HCT116 (cell line): ENCODE data around the gene METTL6. TPM values are rescaled to one million over a fixed set of nuclear protein-coding genes. Genes with fewer than 3 reads are reported as not detected.

Source experiments
- ATAC-seq: fragments of 200-7000 bp; cut with Tn5 transposase; 2 replicates; pipeline ENCODE4 v1.9.1; 2020; ENCODE audit warnings: mild to moderate bottlenecking, moderate library complexity
- BruUV-seq: library from RNA; stranded (reverse); fragments of 400-500 nt; replicated peaks from 2 replicates; lab custom pipeline; 2021; lab: Mats Ljungman, UMichigan
- CTCF ChIA-PET: fragments of 300-600 bp; sonication (Branson Sonifier 250); formaldehyde crosslinking; loops from one replicate; lab custom pipeline; 2021; ENCODE audit warnings: antibody characterized with exemption; lab: Charles Lee
- POLR2A ChIA-PET: fragments of 300-600, 350-600 bp; sonication (Branson Sonifier 250); formaldehyde crosslinking; loops from one replicate; lab custom pipeline; 2021; ENCODE audit warnings: antibody characterized with exemption; lab: Charles Lee
- RAD21 ChIA-PET, 2 experiments: fragments of 300-600 bp; sonication (Branson Sonifier 250); formaldehyde crosslinking; loops; one replicate each; lab custom pipeline; 2023; ENCODE audit warnings: low total read pairs in 2 of 2; ENCODE audit not compliant: uncharacterized antibody in 2 of 2, unreplicated experiment in 2 of 2, low non-redundant PET in 1 of 2; lab: Charles Lee
- DNase-seq: peaks from one replicate; pipeline ENCODE4 v3.0.0-alpha.2; 2010; ENCODE audit warnings: low read depth, low spot score
- H2AFZ ChIP-seq: fragments of 200-600 bp; shearing (Covaris generic), sonication (generic); 2 replicates; pipeline ENCODE4 v1.6.1; 2017; ENCODE audit warnings: low read depth, mixed run types, mixed read lengths, antibody characterized with exemption, low read length; ENCODE audit not compliant: poor library complexity, severe bottlenecking
- H3K27ac ChIP-seq: 2 replicates; pipeline ENCODE4 v1.5.1; 2012; ENCODE audit warnings: low read depth, low read length
- H3K27me3 ChIP-seq: fragments of 200-600 bp; sonication (generic); 2 replicates; pipeline ENCODE4 v1.6.1; 2016; ENCODE audit warnings: mixed run types, low read length, mixed read lengths; ENCODE audit not compliant: insufficient read depth
- H3K36me3 ChIP-seq, 2 experiments: fragments of 200-500 bp in 1 of 2; fragments of 200-600 bp in 1 of 2; sonication (Bioruptor generic) in 1 of 2; sonication (generic) in 1 of 2; 2 replicates each; pipeline versions ENCODE4 v1.5.1 to v1.6.1; 2014 to 2016; ENCODE audit warnings: low read length in 2 of 2, inconsistent platforms in 1 of 2, mixed read lengths in 1 of 2, mixed run types in 1 of 2; ENCODE audit not compliant: insufficient read depth in 2 of 2, control insufficient read depth in 1 of 2
- H3K4me1 ChIP-seq, 2 experiments: fragments of 200-600 bp in 1 of 2; sonication (generic) in 1 of 2; 2 replicates each; pipeline versions ENCODE4 v1.5.1 to v1.6.1; 2012 to 2017; ENCODE audit warnings: low read length in 2 of 2, inconsistent platforms in 1 of 2, mild to moderate bottlenecking in 1 of 2, mixed read lengths in 1 of 2, mixed run types in 1 of 2, moderate library complexity in 1 of 2; ENCODE audit not compliant: insufficient read depth in 2 of 2, control insufficient read depth in 1 of 2
- H3K4me2 ChIP-seq: fragments of 200-600 bp; sonication (generic); 2 replicates; pipeline ENCODE4 v1.6.1; 2017; ENCODE audit warnings: mixed run types, low read length, mixed read lengths
- H3K4me3 ChIP-seq, 2 experiments: fragments of 200-600 bp in 1 of 2; sonication (generic) in 1 of 2; replicated peaks in 1 of 2; 2 replicates each; pipeline ENCODE4 v1.5.1; 2011 to 2016; ENCODE audit warnings: low read length in 2 of 2, control low read depth in 1 of 2, low read depth in 1 of 2, mild to moderate bottlenecking in 1 of 2, mixed read lengths in 1 of 2, mixed run types in 1 of 2
- H3K79me2 ChIP-seq: fragments of 200-600 bp; sonication (generic); 2 replicates; pipeline ENCODE4 v1.6.1; 2017; ENCODE audit warnings: mild to moderate bottlenecking, mixed run types, low read length, moderate library complexity, mixed read lengths; ENCODE audit not compliant: insufficient read depth
- H3K9ac ChIP-seq: fragments of 200-600 bp; sonication (generic); 2 replicates; pipeline ENCODE4 v1.6.1; 2016; ENCODE audit warnings: low read length, mixed read lengths
- H3K9me2 ChIP-seq: fragments of 200-600 bp; sonication (generic), shearing (Covaris generic); 2 replicates; pipeline ENCODE4 v1.6.1; 2017; ENCODE audit warnings: mixed run types, mild to moderate bottlenecking, moderate library complexity; ENCODE audit not compliant: insufficient read depth
- H3K9me3 ChIP-seq, 2 experiments: fragments of 200-500 bp in 1 of 2; fragments of 200-600 bp in 1 of 2; sonication (Bioruptor generic) in 1 of 2; sonication (generic) in 1 of 2; 2 replicates each; pipeline ENCODE4 v1.6.1; 2014 to 2017; ENCODE audit warnings: low read length in 2 of 2, mixed read lengths in 2 of 2, inconsistent platforms in 1 of 2, low read depth in 1 of 2, mild to moderate bottlenecking in 1 of 2, mixed run types in 1 of 2, moderate library complexity in 1 of 2; ENCODE audit not compliant: control insufficient read depth in 1 of 2, insufficient read depth in 1 of 2
- H4K20me1 ChIP-seq: fragments of 200-600 bp; sonication (generic), shearing (Covaris generic); 2 replicates; pipeline ENCODE4 v1.6.1; 2017; ENCODE audit warnings: mixed run types, mild to moderate bottlenecking, moderate library complexity; ENCODE audit not compliant: insufficient read depth
- CBX3 ChIP-seq: IDR thresholded peaks from 2 replicates; pipeline ENCODE4 v1.6.1; 2012; ENCODE audit warnings: low read depth
- CEBPB ChIP-seq: IDR thresholded peaks from 2 replicates; pipeline ENCODE4 v1.6.1; 2012; ENCODE audit warnings: low read depth
- EGR1 ChIP-seq: IDR thresholded peaks from 2 replicates; pipeline ENCODE4 v1.6.1; 2012; ENCODE audit warnings: low read depth
- EZH2phosphoT487 ChIP-seq: fragments of 200-600 bp; IDR thresholded peaks from 2 replicates; pipeline ENCODE4 v1.6.1; 2018; ENCODE audit warnings: antibody characterized with exemption, borderline replicate concordance
- FOSL1 ChIP-seq: IDR thresholded peaks from 2 replicates; pipeline ENCODE4 v1.6.1; 2012; ENCODE audit warnings: low read depth
- JUND ChIP-seq: IDR thresholded peaks from 2 replicates; pipeline ENCODE4 v1.6.1; 2012
- MAX ChIP-seq: IDR thresholded peaks from 2 replicates; pipeline ENCODE4 v1.6.1; 2012
- POLR2A ChIP-seq: IDR thresholded peaks from 2 replicates; pipeline ENCODE4 v1.7.0; 2011; ENCODE audit warnings: borderline replicate concordance; ENCODE audit not compliant: insufficient read depth, insufficient read length; ENCODE audit errors: extremely low read depth
- RAD21 ChIP-seq: IDR thresholded peaks from 2 replicates; pipeline ENCODE4 v1.6.1; 2012; ENCODE audit warnings: low read depth, mild to moderate bottlenecking
- SIN3A ChIP-seq: IDR thresholded peaks from 2 replicates; pipeline ENCODE4 v1.6.1; 2012; ENCODE audit warnings: low read depth
- SP1 ChIP-seq: IDR thresholded peaks from 2 replicates; pipeline ENCODE4 v1.6.1; 2012; ENCODE audit warnings: low read depth
- SRF ChIP-seq: IDR thresholded peaks from 2 replicates; pipeline ENCODE4 v1.6.1; 2012; ENCODE audit warnings: low read depth
- TCF7L2 ChIP-seq: IDR thresholded peaks from 2 replicates; pipeline ENCODE4 v1.7.0; 2011; ENCODE audit warnings: borderline replicate concordance, inconsistent platforms; ENCODE audit not compliant: insufficient read depth, insufficient read length; ENCODE audit errors: extremely low read depth
- YY1 ChIP-seq: IDR thresholded peaks from 2 replicates; pipeline ENCODE4 v1.6.1; 2011; ENCODE audit warnings: low read length, low read depth, moderate library complexity, mild to moderate bottlenecking; ENCODE audit not compliant: insufficient replicate concordance; ENCODE audit errors: extremely low read depth
- ZNF274 ChIP-seq: fragments of 200-500 bp; sonication (Bioruptor generic); IDR thresholded peaks from 2 replicates; pipeline ENCODE4 v1.6.1; 2014; ENCODE audit warnings: mild to moderate bottlenecking, low read depth, low read length, inconsistent platforms
- intact Hi-C: fragments of 100-400 bp; cut with micrococcal nuclease; formaldehyde crosslinking; loops from 2 replicates; pipeline ENCODE4 v1.10.0; 2022
- total RNA-seq: library from RNA; stranded (reverse); gene quantifications from one replicate; pipeline ENCODE4 v1.2.1, GENCODE V29; 2021; ENCODE audit not compliant: unreplicated experiment
- TF ChIP-seq, protein P1 (sequence below): IDR thresholded peaks from 2 replicates; pipeline ENCODE4 v1.6.1; 2011; ENCODE audit warnings: mild to moderate bottlenecking, low read length, moderate library complexity; ENCODE audit not compliant: insufficient replicate concordance; ENCODE audit errors: extremely low read depth
- TF ChIP-seq, protein P2 (sequence below): IDR thresholded peaks from 2 replicates; pipeline ENCODE4 v1.6.1; 2012

Gene METTL6
- total RNA-seq, 1 experiment from 2014 or later = 14.7 TPM

- Histone ChIP-seq H3K79me2 (no peaks in the 10 kb centered on the region), H3K9me3 (no peaks in the 10 kb centered on the region), H3K9ac (no peak overlapping the region), H3K9me2 (no peaks in the 10 kb centered on the region)
- TF ChIP-seq EZH2phosphoT487 = no peak
- no peak for TF ChIP-seq POLR2A
- no peak for TF ChIP-seq MAX
- TF ChIP-seq SP1 = no peak
- no peak for TF ChIP-seq ZNF274
- TF ChIP-seq TCF7L2 = no peak
- TF ChIP-seq SIN3A = no peak
- no peak for TF ChIP-seq YY1
- TF ChIP-seq RAD21 = no peak
- TF ChIP-seq, protein P1, sequence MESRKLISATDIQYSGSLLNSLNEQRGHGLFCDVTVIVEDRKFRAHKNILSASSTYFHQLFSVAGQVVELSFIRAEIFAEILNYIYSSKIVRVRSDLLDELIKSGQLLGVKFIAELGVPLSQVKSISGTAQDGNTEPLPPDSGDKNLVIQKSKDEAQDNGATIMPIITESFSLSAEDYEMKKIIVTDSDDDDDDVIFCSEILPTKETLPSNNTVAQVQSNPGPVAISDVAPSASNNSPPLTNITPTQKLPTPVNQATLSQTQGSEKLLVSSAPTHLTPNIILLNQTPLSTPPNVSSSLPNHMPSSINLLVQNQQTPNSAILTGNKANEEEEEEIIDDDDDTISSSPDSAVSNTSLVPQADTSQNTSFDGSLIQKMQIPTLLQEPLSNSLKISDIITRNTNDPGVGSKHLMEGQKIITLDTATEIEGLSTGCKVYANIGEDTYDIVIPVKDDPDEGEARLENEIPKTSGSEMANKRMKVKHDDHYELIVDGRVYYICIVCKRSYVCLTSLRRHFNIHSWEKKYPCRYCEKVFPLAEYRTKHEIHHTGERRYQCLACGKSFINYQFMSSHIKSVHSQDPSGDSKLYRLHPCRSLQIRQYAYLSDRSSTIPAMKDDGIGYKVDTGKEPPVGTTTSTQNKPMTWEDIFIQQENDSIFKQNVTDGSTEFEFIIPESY = no peak
- TF ChIP-seq SRF = no peak
- no peak for TF ChIP-seq JUND
- TF ChIP-seq EGR1 = no peak
- TF ChIP-seq, protein P2, sequence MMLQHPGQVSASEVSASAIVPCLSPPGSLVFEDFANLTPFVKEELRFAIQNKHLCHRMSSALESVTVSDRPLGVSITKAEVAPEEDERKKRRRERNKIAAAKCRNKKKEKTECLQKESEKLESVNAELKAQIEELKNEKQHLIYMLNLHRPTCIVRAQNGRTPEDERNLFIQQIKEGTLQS = no peak
- no peak for TF ChIP-seq CEBPB
- TF ChIP-seq CBX3 = no peak
- no peak for TF ChIP-seq FOSL1
- TF ChIP-seq, all 23 proteins: peak for 0
- intact Hi-C loops = no loop called here
- Histone ChIP-seq H3K27ac (no peak overlapping the region), H3K36me3 (no peaks in the 10 kb centered on the region), H3K4me1 (peaks cover 0 to 3% of the 10 kb centered on the region in 2 experiments; a peak in 2 of 4 replicates), H3K27me3 (no peaks in the 10 kb centered on the region), H3K4me2 (no peak overlapping the region), H4K20me1 (no peaks in the 10 kb centered on the region), H2AFZ (no peak overlapping the region), H3K4me3 (no peak overlapping the region)
- DNase-seq = no peak
- RAD21 ChIA-PET = no interaction called here
- BruUV-seq = no TSS peak
- no peak for ATAC-seq
- POLR2A ChIA-PET = no interaction called here
- CTCF ChIA-PET = no interaction called here
Observed at GRCh38 chr3:15372918-15373317, 54.4 kb downstream of the METTL6 start.
